ENCODE results near the gene MAP2K7.
"Not testable (repeated sequence)": the region's sequence is repeated elsewhere in the genome, so short reads cannot be mapped to it uniquely, and the experiment has no call there.

The MAP2K7 gene

GRCh38 chr19:7947939-7948338 is 44.3 kb downstream of the MAP2K7 start:
- Histone ChIP-seq H3K4me2 (ENCODE audit: low read length) (no peak overlapping the region), H3K27me3 (ENCODE audit: control insufficient read depth, insufficient read depth, low read length) (no peaks in the 10 kb centered on the region), H3K4me1 (ENCODE audit: control insufficient read depth, insufficient read depth, low read length) (peaks cover 7% of the 10 kb centered on the region), H3K9ac (ENCODE audit: low read depth, low read length) (no peak overlapping the region), H3K4me3 (ENCODE audit: low read length) (no peak overlapping the region), H3K36me3 (ENCODE audit: insufficient read depth, low read length) (no peaks in the 10 kb centered on the region), H3K9me3 (replicated peaks; ENCODE audit: low read length) (no peaks in the 10 kb centered on the region)

DNA sequence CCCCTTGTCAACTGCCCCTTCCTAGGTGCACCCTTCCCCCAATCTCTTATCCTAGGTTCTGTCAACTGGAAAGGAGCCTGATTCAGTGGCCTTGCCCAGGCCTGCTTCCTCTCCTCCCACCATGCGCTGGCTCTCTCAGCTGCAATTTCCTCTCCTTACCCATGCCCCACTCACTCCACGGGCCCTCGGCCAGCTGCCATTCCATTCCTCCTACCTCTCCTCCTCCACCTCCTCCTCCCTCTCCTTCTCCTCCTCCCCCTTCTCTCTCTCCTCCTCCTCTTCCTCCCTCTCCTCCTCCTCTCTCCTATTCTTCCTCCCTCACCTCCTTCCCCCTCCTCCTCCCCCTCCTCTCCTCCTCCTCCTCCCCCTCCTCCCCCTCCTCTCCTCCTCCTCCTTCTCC is 49.4 kb downstream of the MAP2K7 start:
- no peak overlapping the region for H3K4me3 ChIP-seq (ENCODE audit: low read length)
- H3K36me3 ChIP-seq (ENCODE audit: insufficient read depth, low read length): peaks cover 3% of the 10 kb centered on the region
- no peak overlapping the region for H3K4me2 ChIP-seq (ENCODE audit: low read length)
- peaks cover 4% of the 10 kb centered on the region for H3K4me1 ChIP-seq (ENCODE audit: control insufficient read depth, insufficient read depth, low read length)
- H3K9ac ChIP-seq (ENCODE audit: low read depth, low read length): no peak overlapping the region
- H3K9me3 ChIP-seq (replicated peaks; ENCODE audit: low read length): no peaks in the 10 kb centered on the region
- H3K27me3 ChIP-seq (ENCODE audit: control insufficient read depth, insufficient read depth, low read length): no peaks in the 10 kb centered on the region

DNA sequence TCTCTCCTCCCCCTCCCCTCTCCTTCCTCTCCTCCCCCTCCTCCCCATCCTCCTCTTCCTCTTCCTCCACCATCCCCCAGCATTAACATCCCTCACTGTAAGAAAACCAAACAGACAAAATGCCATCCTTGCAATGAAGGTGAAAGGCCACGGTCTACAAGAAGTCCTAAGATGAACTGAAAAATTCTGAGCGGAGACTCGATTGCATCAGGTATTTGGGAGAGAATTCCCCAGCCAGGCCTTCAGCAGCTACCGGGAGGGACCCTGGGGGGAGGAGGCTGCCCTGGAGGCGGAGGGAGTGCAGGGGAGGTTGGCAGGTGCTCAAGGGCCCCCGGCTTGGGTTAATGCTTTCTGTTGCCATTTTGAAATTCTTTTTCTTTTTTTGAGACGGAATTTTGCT is 49.9 kb downstream of the MAP2K7 start:
- Histone ChIP-seq H3K9ac (ENCODE audit: low read depth, low read length) (no peak overlapping the region), H3K4me3 (ENCODE audit: low read length) (no peak overlapping the region), H3K36me3 (ENCODE audit: insufficient read depth, low read length) (peaks cover 7% of the 10 kb centered on the region), H3K4me1 (ENCODE audit: control insufficient read depth, insufficient read depth, low read length) (peaks cover 4% of the 10 kb centered on the region), H3K27me3 (ENCODE audit: control insufficient read depth, insufficient read depth, low read length) (no peaks in the 10 kb centered on the region), H3K4me2 (ENCODE audit: low read length) (no peak overlapping the region), H3K9me3 (replicated peaks; ENCODE audit: low read length) (no peaks in the 10 kb centered on the region)

DNA sequence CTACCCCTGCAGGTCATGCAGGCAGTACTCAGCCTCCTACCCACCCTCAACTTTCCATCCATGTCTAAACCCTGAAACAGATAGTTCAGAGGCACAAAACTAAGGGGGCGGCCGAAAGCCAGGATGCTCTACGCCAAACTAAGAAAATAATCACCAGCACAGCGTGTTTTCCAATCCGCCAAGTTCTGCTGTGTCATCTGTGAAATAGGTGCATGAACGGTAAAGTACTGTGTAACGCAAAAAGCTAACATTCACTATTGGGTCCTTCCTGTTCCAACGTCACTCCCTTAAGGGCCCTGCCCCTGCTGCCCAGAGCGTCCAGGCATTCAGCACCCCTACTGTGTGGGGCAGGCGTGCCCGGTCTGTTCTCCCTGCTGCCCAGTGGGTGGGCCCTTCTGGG is 52.0 kb downstream of the MAP2K7 start:
- Histone ChIP-seq H3K4me1 (ENCODE audit: control insufficient read depth, insufficient read depth, low read length) (peaks cover 4% of the 10 kb centered on the region), H3K27me3 (ENCODE audit: control insufficient read depth, insufficient read depth, low read length) (no peaks in the 10 kb centered on the region), H3K4me2 (ENCODE audit: low read length) (no peak overlapping the region), H3K9ac (ENCODE audit: low read depth, low read length) (no peak overlapping the region), H3K4me3 (ENCODE audit: low read length) (no peak overlapping the region), H3K9me3 (replicated peaks; ENCODE audit: low read length) (no peaks in the 10 kb centered on the region), H3K36me3 (ENCODE audit: insufficient read depth, low read length) (peaks cover 8% of the 10 kb centered on the region)

- no peak overlapping the region for H3K4me2 ChIP-seq (ENCODE audit: low read length)
- H3K36me3 ChIP-seq (ENCODE audit: insufficient read depth, low read length): peaks cover 41% of the 10 kb centered on the region
Measured at GRCh38 chr19:7959211-7959610, 55.5 kb downstream of the MAP2K7 start.

DNA sequence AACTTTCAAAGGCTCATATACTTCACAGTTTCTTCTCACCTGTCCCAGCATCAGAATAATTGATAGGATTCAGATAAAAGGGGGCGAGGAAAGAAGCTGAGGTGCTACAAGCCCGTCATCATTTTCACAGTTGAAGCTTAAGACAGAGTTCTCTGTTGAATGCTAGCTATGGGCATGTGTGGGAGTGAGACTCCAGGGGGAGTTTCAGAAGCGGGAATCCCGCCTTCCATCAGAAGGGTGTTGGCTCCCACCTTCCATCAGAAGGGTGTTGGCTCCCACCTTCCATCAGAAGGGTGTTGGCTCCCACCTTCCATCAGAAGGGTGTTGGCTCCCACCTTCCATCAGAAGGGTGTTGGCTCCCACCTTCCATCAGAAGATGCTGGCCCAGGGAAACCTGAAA is 57.4 kb downstream of the MAP2K7 start:
- H3K36me3 ChIP-seq (ENCODE audit: insufficient read depth, low read length): peaks cover 50% of the 10 kb centered on the region
- not testable (repeated sequence) for H3K27me3 ChIP-seq (ENCODE audit: control insufficient read depth, insufficient read depth, low read length)

More at GRCh38 chr19:7959211-7959610, 55.5 kb downstream of the MAP2K7 start:
- Histone ChIP-seq H3K27me3 (ENCODE audit: control insufficient read depth, insufficient read depth, low read length) (no peaks in the 10 kb centered on the region), H3K9me3 (replicated peaks; ENCODE audit: low read length) (no peaks in the 10 kb centered on the region), H3K4me3 (ENCODE audit: low read length) (no peak overlapping the region), H3K9ac (ENCODE audit: low read depth, low read length) (no peak overlapping the region), H3K4me1 (ENCODE audit: control insufficient read depth, insufficient read depth, low read length) (no peaks in the 10 kb centered on the region)

DNA sequence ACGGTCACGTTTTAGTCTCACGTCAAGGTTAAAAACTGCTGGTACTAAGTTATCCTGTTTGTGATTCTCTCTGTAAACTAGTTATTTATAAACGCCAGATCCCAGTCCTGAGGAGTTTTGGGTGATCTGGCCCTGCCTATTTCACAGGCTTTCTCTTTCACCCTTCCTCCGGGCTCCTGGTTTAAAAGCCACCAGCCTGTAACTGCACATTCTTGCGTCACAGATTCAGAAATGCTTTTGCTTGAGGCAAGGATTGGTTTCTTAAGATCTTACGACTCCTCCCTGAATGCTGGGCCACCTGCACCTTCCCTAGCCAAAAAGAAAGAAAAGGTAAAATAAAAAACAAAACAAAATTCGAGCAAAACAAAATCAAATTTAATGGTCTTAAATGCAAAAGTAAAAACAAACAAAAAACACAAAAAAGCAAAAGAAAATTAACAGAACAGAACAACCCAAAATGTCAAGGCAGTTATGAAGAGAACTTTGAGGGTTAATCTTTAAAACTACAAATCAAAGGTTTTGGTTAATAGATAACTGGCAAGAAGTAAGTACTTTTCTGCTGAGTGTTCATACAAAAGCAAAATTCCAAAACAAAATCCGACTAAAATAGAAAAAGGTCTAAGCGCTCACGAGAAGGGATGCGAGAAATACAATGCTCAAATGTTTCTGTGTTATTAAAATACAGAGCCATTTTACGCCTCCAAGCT is 58.4 kb downstream of the MAP2K7 start:
- H3K9me3 ChIP-seq (replicated peaks; ENCODE audit: low read length): no peaks in the 10 kb centered on the region

More for the DNA sequence above, 57.4 kb downstream of the MAP2K7 start:
- not testable (repeated sequence) for H3K4me3 ChIP-seq (ENCODE audit: low read length); H3K9ac ChIP-seq (ENCODE audit: low read depth, low read length); H3K4me2 ChIP-seq (ENCODE audit: low read length); H3K4me1 ChIP-seq (ENCODE audit: control insufficient read depth, insufficient read depth, low read length); H3K9me3 ChIP-seq (replicated peaks; ENCODE audit: low read length)

GRCh38 chr19:7962644-7963268 is 59.1 kb downstream of the MAP2K7 start:
- H3K4me2 ChIP-seq (ENCODE audit: low read length): no peak overlapping the region
- no peak overlapping the region for H3K4me3 ChIP-seq (ENCODE audit: low read length)
- H3K9ac ChIP-seq (ENCODE audit: low read depth, low read length): no peak overlapping the region
- H3K27me3 ChIP-seq (ENCODE audit: control insufficient read depth, insufficient read depth, low read length): no peaks in the 10 kb centered on the region
- H3K36me3 ChIP-seq (ENCODE audit: insufficient read depth, low read length): peaks cover 63% of the 10 kb centered on the region
- no peaks in the 10 kb centered on the region for H3K9me3 ChIP-seq (replicated peaks; ENCODE audit: low read length)
- H3K4me1 ChIP-seq (ENCODE audit: control insufficient read depth, insufficient read depth, low read length): no peaks in the 10 kb centered on the region

More for the DNA sequence above, 58.4 kb downstream of the MAP2K7 start:
- Histone ChIP-seq H3K4me2 (ENCODE audit: low read length) (no peak overlapping the region), H3K4me1 (ENCODE audit: control insufficient read depth, insufficient read depth, low read length) (no peaks in the 10 kb centered on the region), H3K9ac (ENCODE audit: low read depth, low read length) (no peak overlapping the region), H3K4me3 (ENCODE audit: low read length) (no peak overlapping the region), H3K27me3 (ENCODE audit: control insufficient read depth, insufficient read depth, low read length) (no peaks in the 10 kb centered on the region), H3K36me3 (ENCODE audit: insufficient read depth, low read length) (peaks cover 57% of the 10 kb centered on the region)

DNA sequence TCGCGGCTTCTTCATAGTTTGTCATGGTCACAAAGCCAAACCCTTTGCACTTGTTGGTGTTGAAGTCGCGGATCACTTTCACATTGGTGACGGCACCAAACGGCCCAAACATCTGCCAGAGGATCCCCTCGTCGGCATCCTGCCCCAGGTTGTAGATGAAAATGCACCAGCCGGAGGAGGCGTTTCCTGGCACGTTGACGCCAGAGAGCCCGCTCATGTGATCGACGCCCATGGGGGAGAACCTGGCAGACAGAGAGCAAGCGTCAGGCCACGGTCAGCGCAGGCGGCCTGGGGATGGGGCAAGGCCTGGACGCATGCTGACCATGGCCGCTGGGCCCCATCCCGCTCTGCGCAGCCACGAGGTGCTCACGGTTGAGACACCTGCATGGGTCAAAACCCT is 59.9 kb downstream of the MAP2K7 start:
- no peaks in the 10 kb centered on the region for H3K9me3 ChIP-seq (replicated peaks; ENCODE audit: low read length)
- no peaks in the 10 kb centered on the region for H3K4me1 ChIP-seq (ENCODE audit: control insufficient read depth, insufficient read depth, low read length)
- H3K27me3 ChIP-seq (ENCODE audit: control insufficient read depth, insufficient read depth, low read length): no peaks in the 10 kb centered on the region
- no peak overlapping the region for H3K9ac ChIP-seq (ENCODE audit: low read depth, low read length)
- peaks cover 59% of the 10 kb centered on the region for H3K36me3 ChIP-seq (ENCODE audit: insufficient read depth, low read length)
- no peak overlapping the region for H3K4me3 ChIP-seq (ENCODE audit: low read length)
- H3K4me2 ChIP-seq (ENCODE audit: low read length): no peak overlapping the region

All from skeletal muscle satellite cell (primary cell).